Stimulated activated CD8-positive, alpha-beta memory T cell treated with anti-CD3 and anti-CD28 coated beads, Interleukin-15, amount 100 ng/mL, for 48 hours (primary cell): ENCODE data around the gene GBP4.
"Not testable (repeated sequence)": the region's sequence is repeated elsewhere in the genome, so short reads cannot be mapped to it uniquely, and the experiment has no call there.

Experiments used
- DNase-seq, 2 donors: peaks; one replicate each; pipeline ENCODE4 v3.0.0-alpha.2; 2020; ENCODE audit warnings: low read depth in 2 of 2

Gene GBP4

GRCh38 chr1:89198491-89199072, at the start of gene GBP4:
Gene GBP4, minus strand, starts transcription at chr1:89198942. Its CDS starts 108 bp downstream, at chr1:89198834.
- peak; percentile 10 to 14 for DNase-seq

- DNase-seq, result no peak
Observed at GRCh38 chr1:89243046-89243445, 44.3 kb upstream of the GBP4 start.

- no peak for DNase-seq
Observed at GRCh38 chr1:89221341-89221740, 22.6 kb upstream of the GBP4 start.

- DNase-seq, result not testable (repeated sequence)
Observed at GRCh38 chr1:89219851-89220250, 21.1 kb upstream of the GBP4 start.

- not testable (repeated sequence) for DNase-seq
Observed at GRCh38 chr1:89218941-89219340, 20.2 kb upstream of the GBP4 start.

- no peak for DNase-seq
Observed at GRCh38 chr1:89213347-89213746, 14.6 kb upstream of the GBP4 start.

- no peak for DNase-seq
Observed at GRCh38 chr1:89211035-89211634, 12.4 kb upstream of the GBP4 start.

GRCh38 chr1:89206373-89206772, 7.6 kb upstream of the GBP4 start:
- DNase-seq, result no peak

GRCh38 chr1:89203166-89203565, 4.4 kb upstream of the GBP4 start:
- no peak for DNase-seq

- no peak for DNase-seq
Observed at GRCh38 chr1:89201106-89201794, 2.5 kb upstream of the GBP4 start.

GRCh38 chr1:89200663-89201062, 1.9 kb upstream of the GBP4 start:
- DNase-seq, result no peak

GRCh38 chr1:89199525-89200031, 836 bp upstream of the GBP4 start:
- no peak for DNase-seq

GRCh38 chr1:89198081-89198480, 661 bp downstream of the GBP4 start:
- no peak for DNase-seq

GRCh38 chr1:89195476-89195875, 3.3 kb downstream of the GBP4 start:
- no peak for DNase-seq

GRCh38 chr1:89191314-89191713, 7.4 kb downstream of the GBP4 start:
- DNase-seq, result no peak

- DNase-seq, result no peak
Observed at GRCh38 chr1:89190017-89190416, 8.7 kb downstream of the GBP4 start.

- no peak for DNase-seq
Observed at GRCh38 chr1:89179343-89179742, 19.4 kb downstream of the GBP4 start.

GRCh38 chr1:89176971-89177370, 21.8 kb downstream of the GBP4 start:
- no peak for DNase-seq

GRCh38 chr1:89175601-89176256, 23.0 kb downstream of the GBP4 start, which contains the start of gene GBP7:
Gene GBP7, minus strand, starts transcription at chr1:89176003. Its CDS starts 4,068 bp downstream, at chr1:89171935.
- no peak for DNase-seq

GRCh38 chr1:89174491-89174890, 24.3 kb downstream of the GBP4 start:
- DNase-seq, result no peak

- no peak for DNase-seq
Observed at GRCh38 chr1:89172468-89173143, 26.1 kb downstream of the GBP4 start.

GRCh38 chr1:89171067-89171438, 27.7 kb downstream of the GBP4 start:
- DNase-seq, result no peak
